GM23338 (cell line): ENCODE results near the gene GLYATL3. TPM values are rescaled to one million over a fixed set of nuclear protein-coding genes. Genes with fewer than 3 reads are reported as not detected.

Source experiments
- ATAC-seq: fragments of 200-7000 bp; cut with Tn5 transposase; 3 replicates; pipeline ENCODE4 v1.9.1; 2020
- DNase-seq: peaks from one replicate; pipeline ENCODE4 v3.0.0-alpha.2; 2015; ENCODE audit warnings: low spot score
- H2AFZ ChIP-seq: fragments of 200-600 bp; sonication (generic); 2 replicates; pipeline ENCODE4 v1.8.0; 2016; ENCODE audit warnings: antibody characterized with exemption, mild to moderate bottlenecking, moderate library complexity
- H3F3A ChIP-seq: fragments of 200-600 bp; sonication (generic); replicated peaks from 2 replicates; pipeline ENCODE4 v1.8.0; 2017; ENCODE audit warnings: antibody characterized with exemption, mixed run types, low read depth
- H3K27ac ChIP-seq: fragments of 200-600 bp; sonication (generic); 2 replicates; pipeline ENCODE4 v1.6.1; 2016; ENCODE audit warnings: low read depth
- H3K27me3 ChIP-seq: fragments of 200-600 bp; sonication (generic); 2 replicates; pipeline ENCODE4 v1.8.0; 2016; ENCODE audit warnings: mild to moderate bottlenecking, mixed run types, moderate library complexity; ENCODE audit not compliant: insufficient read depth
- H3K36me3 ChIP-seq: fragments of 200-600 bp; sonication (generic); 2 replicates; pipeline ENCODE4 v1.8.0; 2016; ENCODE audit warnings: mild to moderate bottlenecking; ENCODE audit not compliant: insufficient read depth
- H3K4me1 ChIP-seq: fragments of 200-600 bp; sonication (generic); 2 replicates; pipeline ENCODE4 v1.8.0; 2016; ENCODE audit warnings: mild to moderate bottlenecking, moderate library complexity; ENCODE audit not compliant: insufficient read depth
- H3K4me2 ChIP-seq: fragments of 200-600 bp; sonication (generic); 2 replicates; pipeline ENCODE4 v1.7.1; 2017; ENCODE audit warnings: mixed run types
- H3K4me3 ChIP-seq: fragments of 200-600 bp; sonication (generic); 2 replicates; pipeline ENCODE4 v1.6.1; 2016; ENCODE audit warnings: mixed run types
- H3K79me2 ChIP-seq: fragments of 200-600 bp; sonication (generic); replicated peaks from 2 replicates; pipeline ENCODE4 v1.8.0; 2017; ENCODE audit warnings: mild to moderate bottlenecking; ENCODE audit not compliant: insufficient read depth
- H3K9me2 ChIP-seq: fragments of 200-600 bp; sonication (generic); 2 replicates; pipeline ENCODE4 v1.8.0; 2017; ENCODE audit not compliant: insufficient read depth
- H4K20me1 ChIP-seq: fragments of 200-600 bp; sonication (generic); replicated peaks from 2 replicates; pipeline ENCODE4 v1.8.0; 2017; ENCODE audit warnings: mild to moderate bottlenecking; ENCODE audit not compliant: insufficient read depth
- H3K27ac Mint-ChIP-seq: 2 replicates; pipeline ENCODE4 v1.8.0; 2020; ENCODE audit warnings: inconsistent platforms, mild to moderate bottlenecking, moderate library complexity, mixed read lengths
- H3K27me3 Mint-ChIP-seq: 3 replicates; pipeline ENCODE4 v1.8.0; 2022; ENCODE audit warnings: low read depth, mild to moderate bottlenecking, moderate library complexity, mixed read lengths, inconsistent platforms; ENCODE audit not compliant: insufficient read depth, poor library complexity
- H3K36me3 Mint-ChIP-seq: 3 replicates; pipeline ENCODE4 v1.8.0; 2021; ENCODE audit warnings: low read depth, mild to moderate bottlenecking, inconsistent platforms, moderate library complexity, mixed read lengths
- H3K4me1 Mint-ChIP-seq: 3 replicates; pipeline ENCODE4 v1.8.0; 2020; ENCODE audit warnings: mild to moderate bottlenecking, inconsistent platforms, mixed read lengths
- H3K4me3 Mint-ChIP-seq: 3 replicates; pipeline ENCODE4 v1.8.0; 2021; ENCODE audit warnings: moderate library complexity, mild to moderate bottlenecking, inconsistent platforms, mixed read lengths
- H3K9me3 Mint-ChIP-seq: 3 replicates; pipeline ENCODE4 v1.8.0; 2020; ENCODE audit warnings: moderate library complexity, mild to moderate bottlenecking, inconsistent platforms, mixed read lengths
- CREB1 ChIP-seq: fragments of 250-450 bp; sonication (Bioruptor Pico); IDR thresholded peaks from 2 replicates; pipeline ENCODE4 v1.5.0; 2020; ENCODE audit warnings: low read depth, mild to moderate bottlenecking, moderate library complexity
- ETS1 ChIP-seq: IDR thresholded peaks from 2 replicates; pipeline ENCODE4 v1.6.1; 2016; ENCODE audit warnings: antibody characterized with exemption
- EZH2 ChIP-seq: fragments of 200-600 bp; sonication (generic); IDR thresholded peaks from one replicate; pipeline ENCODE4 v1.8.0; 2017; ENCODE audit warnings: antibody characterized with exemption, mild to moderate bottlenecking, low read depth; ENCODE audit not compliant: unreplicated experiment
- EZH2phosphoT487 ChIP-seq: fragments of 200-600 bp; sonication (generic); IDR thresholded peaks from one replicate; pipeline ENCODE4 v1.8.1; 2018; ENCODE audit warnings: antibody characterized with exemption; ENCODE audit not compliant: unreplicated experiment
- JUNB ChIP-seq: IDR thresholded peaks from one replicate; pipeline ENCODE4 v1.6.1; 2016; ENCODE audit warnings: antibody characterized with exemption; ENCODE audit not compliant: unreplicated experiment
- NANOG ChIP-seq: IDR thresholded peaks from 2 replicates; pipeline ENCODE4 v1.6.1; 2016; ENCODE audit warnings: antibody characterized with exemption, borderline replicate concordance
- POLR2AphosphoS5 ChIP-seq: IDR thresholded peaks from 2 replicates; pipeline ENCODE4 v1.6.1; 2016; ENCODE audit warnings: antibody characterized with exemption, low read depth
- STAT1 ChIP-seq: IDR thresholded peaks from one replicate; pipeline ENCODE4 v1.6.1; 2016; ENCODE audit warnings: antibody characterized with exemption; ENCODE audit not compliant: unreplicated experiment
- ZNF114 ChIP-seq: fragments of 250-450 bp; sonication (Bioruptor Pico); IDR thresholded peaks from 2 replicates; pipeline ENCODE4 v1.5.0; 2020; ENCODE audit warnings: mild to moderate bottlenecking, moderate library complexity
- ZNF331 ChIP-seq: fragments of 250-450 bp; sonication (Bioruptor Pico); IDR thresholded peaks from 2 replicates; pipeline ENCODE4 v1.5.0; 2020; ENCODE audit warnings: low read depth, mild to moderate bottlenecking, moderate library complexity
- polyA plus RNA-seq: library from polyadenylated mRNA; unstranded; fragments of >200 nt; fragmentation: Nextera tagmentation; extraction: Ambion mirVana; gene quantifications from 2 replicates; pipeline ENCODE4 v1.2.1, GENCODE V29; 2016
- total RNA-seq: library from RNA; depleted of rRNA; stranded (reverse); fragments of >200 nt; shearing (Covaris generic); gene quantifications from 2 replicates; pipeline ENCODE4 v1.2.3, GENCODE V29; 2014
- TF ChIP-seq, protein P1 (sequence below): IDR thresholded peaks from one replicate; pipeline ENCODE4 v1.6.1; 2018; ENCODE audit warnings: antibody characterized with exemption; ENCODE audit not compliant: unreplicated experiment
- TF ChIP-seq, protein P2 (sequence below), 2 experiments: fragments of 200-600 bp in 1 of 2; sonication (generic) in 1 of 2; conservative IDR thresholded peaks; 2 replicates each; pipeline versions ENCODE4 v1.5.1 to v1.6.1; 2016 to 2017; ENCODE audit warnings: antibody characterized with exemption in 2 of 2, low read depth in 2 of 2, mild to moderate bottlenecking in 2 of 2, moderate library complexity in 1 of 2
- TF ChIP-seq, protein P3 (sequence below): fragments of 250-450 bp; sonication (Bioruptor Pico); IDR thresholded peaks from 2 replicates; pipeline ENCODE4 v1.5.0; 2020; ENCODE audit warnings: mild to moderate bottlenecking, moderate library complexity

Gene GLYATL3
- total and polyA plus RNA-seq, 2 experiments from 2014 or later, result not detected

GRCh38 chr6:49557177-49557576 lies 57.5 kb downstream of the GLYATL3 start:
- H3K79me2 ChIP-seq, result peaks cover 13% of the 10 kb centered on the region; the same call in 1 of the 2 replicates
- peaks cover 95% of the 10 kb centered on the region for H3K27me3 ChIP-seq
- no peak for ATAC-seq
- Mint-ChIP-seq H3K9me3 (no peaks in the 10 kb centered on the region), H3K36me3 (peaks cover 42% of the 10 kb centered on the region), H3K4me3 (no peak overlapping the region), H3K4me1 (peaks cover 31% of the 10 kb centered on the region), H3K27ac (no peak overlapping the region), H3K27me3 (peaks cover 20% of the 10 kb centered on the region)
- no peaks in the 10 kb centered on the region; the same call in 1 of the 2 replicates for H3F3A ChIP-seq
- peaks cover 21% of the 10 kb centered on the region for H3K4me1 ChIP-seq
- H3K4me3 ChIP-seq, result no peak overlapping the region
- DNase-seq, result no peak
- no peak overlapping the region for H2AFZ ChIP-seq
- no peak overlapping the region for H3K4me2 ChIP-seq
- H3K27ac ChIP-seq, result no peak overlapping the region
- no peaks in the 10 kb centered on the region for H3K36me3 ChIP-seq
- no peak for TF ChIP-seq EZH2
- TF ChIP-seq ZNF114 (CRISPR knock-in tag), result no peak
- TF ChIP-seq CREB1 (CRISPR knock-in tag), result no peak
- TF ChIP-seq ZNF331 (CRISPR knock-in tag), result no peak
- TF ChIP-seq STAT1, result no peak
- TF ChIP-seq EZH2phosphoT487, result no peak
- TF ChIP-seq NANOG, result no peak
- TF ChIP-seq, protein P1, sequence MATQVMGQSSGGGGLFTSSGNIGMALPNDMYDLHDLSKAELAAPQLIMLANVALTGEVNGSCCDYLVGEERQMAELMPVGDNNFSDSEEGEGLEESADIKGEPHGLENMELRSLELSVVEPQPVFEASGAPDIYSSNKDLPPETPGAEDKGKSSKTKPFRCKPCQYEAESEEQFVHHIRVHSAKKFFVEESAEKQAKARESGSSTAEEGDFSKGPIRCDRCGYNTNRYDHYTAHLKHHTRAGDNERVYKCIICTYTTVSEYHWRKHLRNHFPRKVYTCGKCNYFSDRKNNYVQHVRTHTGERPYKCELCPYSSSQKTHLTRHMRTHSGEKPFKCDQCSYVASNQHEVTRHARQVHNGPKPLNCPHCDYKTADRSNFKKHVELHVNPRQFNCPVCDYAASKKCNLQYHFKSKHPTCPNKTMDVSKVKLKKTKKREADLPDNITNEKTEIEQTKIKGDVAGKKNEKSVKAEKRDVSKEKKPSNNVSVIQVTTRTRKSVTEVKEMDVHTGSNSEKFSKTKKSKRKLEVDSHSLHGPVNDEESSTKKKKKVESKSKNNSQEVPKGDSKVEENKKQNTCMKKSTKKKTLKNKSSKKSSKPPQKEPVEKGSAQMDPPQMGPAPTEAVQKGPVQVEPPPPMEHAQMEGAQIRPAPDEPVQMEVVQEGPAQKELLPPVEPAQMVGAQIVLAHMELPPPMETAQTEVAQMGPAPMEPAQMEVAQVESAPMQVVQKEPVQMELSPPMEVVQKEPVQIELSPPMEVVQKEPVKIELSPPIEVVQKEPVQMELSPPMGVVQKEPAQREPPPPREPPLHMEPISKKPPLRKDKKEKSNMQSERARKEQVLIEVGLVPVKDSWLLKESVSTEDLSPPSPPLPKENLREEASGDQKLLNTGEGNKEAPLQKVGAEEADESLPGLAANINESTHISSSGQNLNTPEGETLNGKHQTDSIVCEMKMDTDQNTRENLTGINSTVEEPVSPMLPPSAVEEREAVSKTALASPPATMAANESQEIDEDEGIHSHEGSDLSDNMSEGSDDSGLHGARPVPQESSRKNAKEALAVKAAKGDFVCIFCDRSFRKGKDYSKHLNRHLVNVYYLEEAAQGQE, result no peak
- TF ChIP-seq ETS1, result no peak
- no peak for TF ChIP-seq POLR2AphosphoS5
- TF ChIP-seq, protein P2, sequence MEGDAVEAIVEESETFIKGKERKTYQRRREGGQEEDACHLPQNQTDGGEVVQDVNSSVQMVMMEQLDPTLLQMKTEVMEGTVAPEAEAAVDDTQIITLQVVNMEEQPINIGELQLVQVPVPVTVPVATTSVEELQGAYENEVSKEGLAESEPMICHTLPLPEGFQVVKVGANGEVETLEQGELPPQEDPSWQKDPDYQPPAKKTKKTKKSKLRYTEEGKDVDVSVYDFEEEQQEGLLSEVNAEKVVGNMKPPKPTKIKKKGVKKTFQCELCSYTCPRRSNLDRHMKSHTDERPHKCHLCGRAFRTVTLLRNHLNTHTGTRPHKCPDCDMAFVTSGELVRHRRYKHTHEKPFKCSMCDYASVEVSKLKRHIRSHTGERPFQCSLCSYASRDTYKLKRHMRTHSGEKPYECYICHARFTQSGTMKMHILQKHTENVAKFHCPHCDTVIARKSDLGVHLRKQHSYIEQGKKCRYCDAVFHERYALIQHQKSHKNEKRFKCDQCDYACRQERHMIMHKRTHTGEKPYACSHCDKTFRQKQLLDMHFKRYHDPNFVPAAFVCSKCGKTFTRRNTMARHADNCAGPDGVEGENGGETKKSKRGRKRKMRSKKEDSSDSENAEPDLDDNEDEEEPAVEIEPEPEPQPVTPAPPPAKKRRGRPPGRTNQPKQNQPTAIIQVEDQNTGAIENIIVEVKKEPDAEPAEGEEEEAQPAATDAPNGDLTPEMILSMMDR (conservative IDR thresholded peaks at IDR 0.05; ENCODE audit: low read depth in 2 of 2), result no peak
- TF ChIP-seq, protein P3, sequence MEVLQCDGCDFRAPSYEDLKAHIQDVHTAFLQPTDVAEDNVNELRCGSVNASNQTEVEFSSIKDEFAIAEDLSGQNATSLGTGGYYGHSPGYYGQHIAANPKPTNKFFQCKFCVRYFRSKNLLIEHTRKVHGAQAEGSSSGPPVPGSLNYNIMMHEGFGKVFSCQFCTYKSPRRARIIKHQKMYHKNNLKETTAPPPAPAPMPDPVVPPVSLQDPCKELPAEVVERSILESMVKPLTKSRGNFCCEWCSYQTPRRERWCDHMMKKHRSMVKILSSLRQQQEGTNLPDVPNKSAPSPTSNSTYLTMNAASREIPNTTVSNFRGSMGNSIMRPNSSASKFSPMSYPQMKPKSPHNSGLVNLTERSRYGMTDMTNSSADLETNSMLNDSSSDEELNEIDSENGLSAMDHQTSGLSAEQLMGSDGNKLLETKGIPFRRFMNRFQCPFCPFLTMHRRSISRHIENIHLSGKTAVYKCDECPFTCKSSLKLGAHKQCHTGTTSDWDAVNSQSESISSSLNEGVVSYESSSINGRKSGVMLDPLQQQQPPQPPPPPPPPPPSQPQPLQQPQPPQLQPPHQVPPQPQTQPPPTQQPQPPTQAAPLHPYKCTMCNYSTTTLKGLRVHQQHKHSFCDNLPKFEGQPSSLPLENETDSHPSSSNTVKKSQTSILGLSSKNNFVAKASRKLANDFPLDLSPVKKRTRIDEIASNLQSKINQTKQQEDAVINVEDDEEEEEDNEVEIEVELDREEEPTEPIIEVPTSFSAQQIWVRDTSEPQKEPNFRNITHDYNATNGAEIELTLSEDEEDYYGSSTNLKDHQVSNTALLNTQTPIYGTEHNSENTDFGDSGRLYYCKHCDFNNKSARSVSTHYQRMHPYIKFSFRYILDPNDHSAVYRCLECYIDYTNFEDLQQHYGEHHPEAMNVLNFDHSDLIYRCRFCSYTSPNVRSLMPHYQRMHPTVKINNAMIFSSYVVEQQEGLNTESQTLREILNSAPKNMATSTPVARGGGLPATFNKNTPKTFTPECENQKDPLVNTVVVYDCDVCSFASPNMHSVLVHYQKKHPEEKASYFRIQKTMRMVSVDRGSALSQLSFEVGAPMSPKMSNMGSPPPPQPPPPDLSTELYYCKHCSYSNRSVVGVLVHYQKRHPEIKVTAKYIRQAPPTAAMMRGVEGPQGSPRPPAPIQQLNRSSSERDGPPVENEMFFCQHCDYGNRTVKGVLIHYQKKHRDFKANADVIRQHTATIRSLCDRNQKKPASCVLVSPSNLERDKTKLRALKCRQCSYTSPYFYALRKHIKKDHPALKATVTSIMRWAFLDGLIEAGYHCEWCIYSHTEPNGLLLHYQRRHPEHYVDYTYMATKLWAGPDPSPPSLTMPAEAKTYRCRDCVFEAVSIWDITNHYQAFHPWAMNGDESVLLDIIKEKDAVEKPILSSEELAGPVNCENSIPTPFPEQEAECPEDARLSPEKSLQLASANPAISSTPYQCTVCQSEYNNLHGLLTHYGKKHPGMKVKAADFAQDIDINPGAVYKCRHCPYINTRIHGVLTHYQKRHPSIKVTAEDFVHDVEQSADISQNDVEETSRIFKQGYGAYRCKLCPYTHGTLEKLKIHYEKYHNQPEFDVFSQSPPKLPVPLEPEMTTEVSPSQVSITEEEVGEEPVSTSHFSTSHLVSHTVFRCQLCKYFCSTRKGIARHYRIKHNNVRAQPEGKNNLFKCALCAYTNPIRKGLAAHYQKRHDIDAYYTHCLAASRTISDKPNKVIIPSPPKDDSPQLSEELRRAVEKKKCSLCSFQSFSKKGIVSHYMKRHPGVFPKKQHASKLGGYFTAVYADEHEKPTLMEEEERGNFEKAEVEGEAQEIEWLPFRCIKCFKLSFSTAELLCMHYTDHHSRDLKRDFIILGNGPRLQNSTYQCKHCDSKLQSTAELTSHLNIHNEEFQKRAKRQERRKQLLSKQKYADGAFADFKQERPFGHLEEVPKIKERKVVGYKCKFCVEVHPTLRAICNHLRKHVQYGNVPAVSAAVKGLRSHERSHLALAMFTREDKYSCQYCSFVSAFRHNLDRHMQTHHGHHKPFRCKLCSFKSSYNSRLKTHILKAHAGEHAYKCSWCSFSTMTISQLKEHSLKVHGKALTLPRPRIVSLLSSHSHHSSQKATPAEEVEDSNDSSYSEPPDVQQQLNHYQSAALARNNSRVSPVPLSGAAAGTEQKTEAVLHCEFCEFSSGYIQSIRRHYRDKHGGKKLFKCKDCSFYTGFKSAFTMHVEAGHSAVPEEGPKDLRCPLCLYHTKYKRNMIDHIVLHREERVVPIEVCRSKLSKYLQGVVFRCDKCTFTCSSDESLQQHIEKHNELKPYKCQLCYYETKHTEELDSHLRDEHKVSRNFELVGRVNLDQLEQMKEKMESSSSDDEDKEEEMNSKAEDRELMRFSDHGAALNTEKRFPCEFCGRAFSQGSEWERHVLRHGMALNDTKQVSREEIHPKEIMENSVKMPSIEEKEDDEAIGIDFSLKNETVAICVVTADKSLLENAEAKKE (CRISPR knock-in tag), result no peak
- TF ChIP-seq JUNB, result no peak
- no peaks in the 10 kb centered on the region for H3K9me2 ChIP-seq
- peaks cover 2% of the 10 kb centered on the region for H4K20me1 ChIP-seq
